Fibroblast of villous mesenchyme (primary cell): Measurements from ENCODE around the gene ONECUT3. TPM values are rescaled to one million over a fixed set of nuclear protein-coding genes. Genes with fewer than 3 reads are reported as not detected.

Experiments
- DNase-seq: peaks from one replicate; pipeline ENCODE4 v3.0.0-alpha.2; 2010; ENCODE audit warnings: low read depth
- H3K4me3 ChIP-seq: 2 replicates; pipeline ENCODE4 v1.5.1; 2011; ENCODE audit warnings: low read depth, mild to moderate bottlenecking, low read length
- small RNA-seq: library from RNA; depleted of rRNA; stranded (forward); fragments of <200 nt; gene quantifications from one replicate; pipeline ENCODE3, GENCODE V24; 2012
- total RNA-seq: library from RNA; depleted of rRNA; stranded (reverse); fragments of >200 nt; gene quantifications from 2 replicates; pipeline ENCODE4 v1.2.3, GENCODE V29; 2012
- TF ChIP-seq, protein P1 (sequence below): IDR thresholded peaks from 2 replicates; pipeline ENCODE4 v1.5.1; 2012; ENCODE audit warnings: low read depth, mild to moderate bottlenecking, low read length; ENCODE audit not compliant: insufficient read depth

ONECUT3 gene
- total RNA-seq, 1 donor: not detected

GRCh38 chr19:1830568-1830967 lies 77.3 kb downstream of the ONECUT3 start:
- no peak overlapping the region for H3K4me3 ChIP-seq
- TF ChIP-seq, protein P1, sequence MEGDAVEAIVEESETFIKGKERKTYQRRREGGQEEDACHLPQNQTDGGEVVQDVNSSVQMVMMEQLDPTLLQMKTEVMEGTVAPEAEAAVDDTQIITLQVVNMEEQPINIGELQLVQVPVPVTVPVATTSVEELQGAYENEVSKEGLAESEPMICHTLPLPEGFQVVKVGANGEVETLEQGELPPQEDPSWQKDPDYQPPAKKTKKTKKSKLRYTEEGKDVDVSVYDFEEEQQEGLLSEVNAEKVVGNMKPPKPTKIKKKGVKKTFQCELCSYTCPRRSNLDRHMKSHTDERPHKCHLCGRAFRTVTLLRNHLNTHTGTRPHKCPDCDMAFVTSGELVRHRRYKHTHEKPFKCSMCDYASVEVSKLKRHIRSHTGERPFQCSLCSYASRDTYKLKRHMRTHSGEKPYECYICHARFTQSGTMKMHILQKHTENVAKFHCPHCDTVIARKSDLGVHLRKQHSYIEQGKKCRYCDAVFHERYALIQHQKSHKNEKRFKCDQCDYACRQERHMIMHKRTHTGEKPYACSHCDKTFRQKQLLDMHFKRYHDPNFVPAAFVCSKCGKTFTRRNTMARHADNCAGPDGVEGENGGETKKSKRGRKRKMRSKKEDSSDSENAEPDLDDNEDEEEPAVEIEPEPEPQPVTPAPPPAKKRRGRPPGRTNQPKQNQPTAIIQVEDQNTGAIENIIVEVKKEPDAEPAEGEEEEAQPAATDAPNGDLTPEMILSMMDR: no peak
- DNase-seq: no peak

Small RNA genes lying within 50 kb of the gene (small RNA-seq; reads per million reads assigned to genes)
- not detected for gene RF00017

Other genes with a start within 250 kb of the ONECUT3 start
- 6.4 and 6.9 TPM in 2 replicates for gene ADAMTSL5, start 240.5 kb upstream of the ONECUT3 start, total RNA-seq
- gene PLK5, start 229.4 kb upstream of the ONECUT3 start, total RNA-seq: under 0.01 TPM in 1 of 2 replicates, not detected in the other
- gene MEX3D, start 185.2 kb upstream of the ONECUT3 start, total RNA-seq: 33.7 and 48.6 TPM in 2 replicates
- gene MBD3, start 160.6 kb upstream of the ONECUT3 start, total RNA-seq: 73.4 and 103 TPM in 2 replicates
- gene UQCR11, start 148.0 kb upstream of the ONECUT3 start, total RNA-seq: 49.3 and 53.5 TPM in 2 replicates
- 57.0 and 66.7 TPM in 2 replicates for gene TCF3, start 100.9 kb upstream of the ONECUT3 start, total RNA-seq
- gene ATP8B3, start 58.8 kb downstream of the ONECUT3 start, total RNA-seq: 0.86 and 1.6 TPM in 2 replicates
- 11.2 and 15.8 TPM in 2 replicates for gene REXO1, start 95.0 kb downstream of the ONECUT3 start, total RNA-seq
- gene KLF16, start 110.1 kb downstream of the ONECUT3 start, total RNA-seq: 10.4 and 16.8 TPM in 2 replicates
- 45.8 and 62.2 TPM in 2 replicates for gene ABHD17A, start 132.0 kb downstream of the ONECUT3 start, total RNA-seq
- gene ADAT3, start 151.9 kb downstream of the ONECUT3 start, total RNA-seq: 3.9 and 4.5 TPM in 2 replicates
- 40.6 and 49.2 TPM in 2 replicates for gene SCAMP4, start 151.9 kb downstream of the ONECUT3 start, total RNA-seq
- 69.5 and 74.1 TPM in 2 replicates for gene CSNK1G2, start 187.7 kb downstream of the ONECUT3 start, total RNA-seq